ENCODE results near the gene ANO3. TPM values are rescaled to one million over a fixed set of nuclear protein-coding genes. Genes with fewer than 3 reads are reported as not detected.
"Not testable (repeated sequence)": the region's sequence is repeated elsewhere in the genome, so short reads cannot be mapped to it uniquely, and the experiment has no call there.

The ANO3 gene
- total RNA-seq, 1 experiment from 2014 or later: not detected

DNA sequence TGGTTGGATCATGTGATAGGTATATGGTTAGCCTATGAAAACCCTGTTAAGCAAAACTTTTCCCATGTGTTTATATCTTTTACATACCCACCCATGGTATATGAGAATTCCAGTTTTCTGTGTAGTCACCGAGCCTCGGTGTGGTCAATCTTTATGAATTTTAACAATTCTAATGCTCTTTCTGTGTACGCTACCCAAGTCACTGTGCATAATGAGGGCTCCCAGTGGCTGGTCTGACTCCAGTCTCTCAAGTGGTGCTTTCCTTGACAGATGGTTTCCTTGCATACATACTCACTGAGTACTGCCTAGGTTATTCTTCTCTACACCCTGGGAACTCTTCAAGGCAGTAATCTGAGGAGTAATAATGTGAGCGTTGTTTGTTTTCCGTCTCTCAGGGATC, 222.5 kb downstream of the ANO3 start:
- in situ Hi-C loops (cut with HindIII; ENCODE audit: low sequenced_read_pairs): no loop called here
- DNase-seq (ENCODE audit: low spot score): no peak

DNA sequence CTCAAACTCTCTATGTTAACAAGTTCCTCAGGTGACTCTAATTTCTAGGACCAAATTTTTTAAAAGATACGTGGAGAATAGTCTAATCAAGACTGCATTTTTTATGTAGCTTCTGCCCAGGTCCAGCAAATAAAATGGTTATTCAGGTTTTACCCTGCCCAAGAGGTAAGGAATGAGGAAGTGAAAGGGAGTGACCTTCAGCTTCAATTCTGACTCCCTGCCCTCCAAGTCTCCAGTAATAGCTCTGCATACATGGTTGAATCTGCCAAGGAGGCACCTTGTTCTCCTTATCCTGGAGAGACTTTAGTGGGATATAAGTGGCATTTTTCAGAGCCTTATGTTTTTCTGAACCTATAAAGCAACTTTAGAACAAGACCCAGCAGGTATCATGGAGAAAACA, 224.7 kb downstream of the ANO3 start:
- DNase-seq (ENCODE audit: low spot score): no peak
- in situ Hi-C loops (cut with HindIII; ENCODE audit: low sequenced_read_pairs): no loop called here

- in situ Hi-C loops (cut with HindIII; ENCODE audit: low sequenced_read_pairs): no loop called here
- no peak for DNase-seq (ENCODE audit: low spot score)
Observed at GRCh38 chr11:26557666-26558065, 225.7 kb downstream of the ANO3 start.

DNA sequence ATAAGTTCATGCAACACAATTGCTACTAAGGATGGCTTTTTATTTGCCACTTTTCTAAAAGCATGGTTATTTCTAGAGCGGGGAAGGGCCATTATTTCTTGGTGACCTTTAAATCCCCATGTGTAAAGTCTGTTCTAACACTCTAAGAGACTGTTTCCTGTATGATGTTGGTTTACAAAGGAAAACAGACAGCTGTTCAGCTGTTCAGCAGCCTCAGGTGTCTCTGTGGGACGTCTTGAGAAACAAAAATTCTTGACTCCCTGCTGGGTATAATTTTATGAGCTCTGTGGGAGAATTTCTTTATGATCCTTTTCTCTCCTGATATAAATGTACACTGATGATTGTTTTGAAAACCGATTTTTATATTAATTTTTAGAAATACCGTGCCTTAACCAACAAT, 226.3 kb downstream of the ANO3 start:
- in situ Hi-C loops (cut with HindIII; ENCODE audit: low sequenced_read_pairs): no loop called here
- DNase-seq (ENCODE audit: low spot score): no peak

GRCh38 chr11:26569646-26570045, 237.7 kb downstream of the ANO3 start:
- in situ Hi-C loops (cut with HindIII; ENCODE audit: low sequenced_read_pairs): no loop called here
- DNase-seq (ENCODE audit: low spot score): no peak

DNA sequence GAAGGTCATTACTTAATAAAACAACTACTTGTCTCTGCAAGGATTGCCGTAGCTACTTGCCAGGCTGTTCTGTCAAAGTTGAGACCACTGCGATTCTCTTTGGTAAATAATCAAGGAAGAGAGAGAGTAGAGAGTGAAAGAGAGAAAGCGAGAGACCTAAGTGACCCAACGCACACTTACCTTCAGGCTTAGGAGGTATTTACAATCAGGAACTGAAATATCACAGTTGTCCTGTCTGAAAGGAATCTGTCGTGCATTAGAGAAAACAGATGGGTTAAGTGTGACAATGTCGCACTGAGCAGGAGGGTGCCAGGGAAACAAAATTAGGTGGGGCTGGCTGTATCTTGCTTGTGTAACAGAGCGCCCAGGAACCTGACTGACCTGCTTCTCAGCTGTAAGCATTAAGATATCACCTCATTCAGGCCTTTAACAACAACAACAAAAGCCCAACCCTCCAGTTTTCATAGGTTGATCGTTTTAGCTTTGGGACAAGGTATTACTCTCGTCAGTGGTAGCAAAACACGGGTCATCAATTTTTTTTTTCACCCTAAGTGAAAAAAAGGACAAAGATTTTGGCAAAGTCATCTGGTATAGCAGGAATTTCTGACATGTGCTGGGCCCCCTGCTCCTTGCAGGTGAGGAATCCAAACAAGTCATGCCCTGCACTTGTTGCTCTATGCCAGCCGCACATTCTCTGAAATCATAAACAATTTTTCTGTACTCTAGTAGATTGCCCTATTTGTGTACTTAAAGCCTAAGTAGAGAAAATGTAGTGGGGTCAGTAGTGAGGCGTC, 240.1 kb downstream of the ANO3 start, which contains the start of gene MUC15:
MUC15 (minus strand) TSS at position 403 of the 794 bp plus-strand sequence. CDS start 5,169 bp downstream, outside the sequence.
- in situ Hi-C loops (cut with HindIII; ENCODE audit: low sequenced_read_pairs): no loop called here
- DNase-seq (ENCODE audit: low spot score): no peak

GRCh38 chr11:26572770-26573402, 241.0 kb downstream of the ANO3 start:
- in situ Hi-C loops (cut with HindIII; ENCODE audit: low sequenced_read_pairs): no loop called here

GRCh38 chr11:26573896-26574295, 242.0 kb downstream of the ANO3 start:
- no peak for DNase-seq (ENCODE audit: low spot score)
- in situ Hi-C loops (cut with HindIII; ENCODE audit: low sequenced_read_pairs): no loop called here

More at GRCh38 chr11:26572770-26573402, 241.0 kb downstream of the ANO3 start:
- no peak for DNase-seq (ENCODE audit: low spot score)

GRCh38 chr11:26575946-26576345, 244.0 kb downstream of the ANO3 start:
- in situ Hi-C loops (cut with HindIII; ENCODE audit: low sequenced_read_pairs): no loop called here
- no peak for DNase-seq (ENCODE audit: low spot score)

DNA sequence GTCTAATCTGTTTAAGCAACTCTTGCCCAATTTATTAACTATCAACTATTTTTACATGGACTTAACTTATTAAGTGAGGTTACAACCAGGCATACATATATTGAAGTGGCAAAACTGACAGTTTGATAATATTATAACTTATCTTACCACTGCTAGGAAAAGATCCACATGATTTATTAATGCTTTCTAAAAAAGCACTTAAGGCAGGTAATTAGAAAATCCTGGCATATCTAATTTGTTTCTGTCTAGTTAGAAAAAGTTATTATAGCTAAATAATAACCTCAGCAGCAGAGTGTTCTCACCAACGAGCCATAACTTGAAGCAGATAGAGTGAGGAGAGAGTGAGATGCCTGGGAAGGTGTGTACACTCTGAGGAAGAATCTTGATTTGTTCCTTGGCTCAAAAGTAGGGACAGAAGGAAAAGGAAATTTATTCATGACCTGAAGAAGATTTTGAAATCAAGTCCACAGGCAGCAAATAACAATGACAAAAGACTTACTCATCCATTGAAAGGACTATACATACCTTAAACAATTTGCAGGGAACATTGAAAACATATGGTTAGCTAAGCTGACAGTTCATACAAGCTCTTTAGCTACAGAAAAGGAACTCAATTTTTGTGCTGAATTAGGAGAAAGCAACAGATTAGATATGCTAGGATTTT, 247.2 kb downstream of the ANO3 start:
- DNase-seq (ENCODE audit: low spot score): no peak
- in situ Hi-C loops (cut with HindIII; ENCODE audit: low sequenced_read_pairs): no loop called here

- in situ Hi-C loops (cut with HindIII; ENCODE audit: low sequenced_read_pairs): no loop called here
- no peak for DNase-seq (ENCODE audit: low spot score)
Observed at GRCh38 chr11:26579683-26580082, 247.8 kb downstream of the ANO3 start.

DNA sequence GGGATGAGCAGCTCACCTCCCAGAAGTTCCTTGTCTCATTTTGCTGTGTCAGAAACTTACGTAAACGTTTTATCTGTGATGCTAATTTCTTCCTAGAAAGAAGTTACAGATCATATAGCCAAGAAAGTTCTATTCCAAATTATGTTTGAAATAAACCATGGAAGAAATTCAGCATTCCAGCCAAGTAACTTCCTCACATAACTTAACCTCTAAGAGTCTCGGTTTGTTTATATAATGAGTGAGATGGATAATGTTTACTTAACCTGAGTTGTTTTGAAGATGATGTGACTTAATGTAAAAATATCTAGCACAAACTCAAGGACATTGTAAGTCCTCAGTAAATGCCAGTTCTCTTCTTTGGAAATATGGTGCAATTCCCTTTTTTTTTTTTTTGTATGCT, 249.0 kb downstream of the ANO3 start:
- in situ Hi-C loops (cut with HindIII; ENCODE audit: low sequenced_read_pairs): no loop called here
- no peak for DNase-seq (ENCODE audit: low spot score)

GRCh38 chr11:26583550-26583949, 251.6 kb downstream of the ANO3 start:
- DNase-seq (ENCODE audit: low spot score): no peak
- in situ Hi-C loops (cut with HindIII; ENCODE audit: low sequenced_read_pairs): no loop called here

DNA sequence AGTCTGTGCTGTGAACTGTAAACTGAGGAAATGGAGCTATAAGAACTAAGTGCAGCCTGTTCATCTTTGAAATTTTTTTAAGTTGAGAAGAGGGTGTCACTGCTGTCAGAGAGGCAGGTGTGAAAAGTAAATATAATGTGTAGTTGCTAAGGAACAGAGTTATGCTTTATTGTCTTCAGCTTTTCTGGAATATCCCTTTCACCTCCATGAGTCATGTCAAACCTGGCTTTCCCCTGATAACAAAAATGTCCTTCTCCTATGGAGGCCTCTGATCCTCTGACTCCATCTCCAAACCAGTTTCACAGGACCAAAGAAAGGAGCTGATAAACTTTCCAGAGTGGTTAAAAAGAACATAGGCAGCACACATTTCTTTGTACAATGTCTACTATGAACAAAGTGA, 252.9 kb downstream of the ANO3 start:
- DNase-seq (ENCODE audit: low spot score): no peak
- in situ Hi-C loops (cut with HindIII; ENCODE audit: low sequenced_read_pairs): no loop called here

GRCh38 chr11:26587073-26587472, 255.1 kb downstream of the ANO3 start:
- in situ Hi-C loops (cut with HindIII; ENCODE audit: low sequenced_read_pairs): no loop called here
- no peak for DNase-seq (ENCODE audit: low spot score)

GRCh38 chr11:26593691-26594090, 261.8 kb downstream of the ANO3 start:
- in situ Hi-C loops (cut with HindIII; ENCODE audit: low sequenced_read_pairs): no loop called here
- no peak for DNase-seq (ENCODE audit: low spot score)

DNA sequence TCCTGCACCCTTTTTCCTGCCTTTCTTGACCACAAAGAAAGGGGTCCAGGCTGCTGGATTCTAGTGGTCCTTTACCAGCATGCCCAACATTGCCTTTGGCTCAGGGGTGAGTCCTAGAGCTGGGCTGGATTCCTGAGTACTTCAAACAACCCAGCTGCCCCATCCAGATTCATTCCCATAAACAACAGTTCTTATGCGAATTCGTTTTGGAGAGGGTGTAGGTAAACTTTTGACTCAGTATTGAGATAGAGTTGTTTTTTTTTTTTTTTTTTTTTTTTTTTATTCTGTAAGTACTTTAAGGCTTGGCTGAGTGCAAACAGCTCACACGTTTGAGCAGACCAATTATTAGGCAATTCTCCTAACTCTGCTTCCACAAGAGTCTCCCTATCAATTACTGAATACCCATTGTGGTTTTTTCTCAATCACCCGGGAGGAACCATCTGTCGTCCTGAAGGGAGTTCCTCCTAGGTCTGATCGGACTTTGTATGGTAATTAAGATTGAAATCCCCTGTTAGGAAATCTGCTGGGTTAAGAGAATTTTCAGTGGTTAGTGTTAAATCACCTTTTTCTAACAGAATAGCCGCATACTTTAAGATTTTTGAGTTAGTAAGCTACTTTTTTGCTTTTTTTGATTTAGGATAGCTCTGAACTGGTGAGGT, 263.4 kb downstream of the ANO3 start:
- DNase-seq (ENCODE audit: low spot score); in situ Hi-C loops (cut with HindIII; ENCODE audit: low sequenced_read_pairs): not testable (repeated sequence)

- in situ Hi-C loops (cut with HindIII; ENCODE audit: low sequenced_read_pairs); DNase-seq (ENCODE audit: low spot score): not testable (repeated sequence)
Observed at GRCh38 chr11:26597049-26597689, 265.2 kb downstream of the ANO3 start.

GRCh38 chr11:26597899-26598298, 266.0 kb downstream of the ANO3 start:
- in situ Hi-C loops (cut with HindIII; ENCODE audit: low sequenced_read_pairs): no loop called here
- DNase-seq (ENCODE audit: low spot score): no peak

Data from G401 (cell line).